Endothelial cell of umbilical vein (primary cell): Measurements from ENCODE around the gene RPS6KA4. TPM values are rescaled to one million over a fixed set of nuclear protein-coding genes. Genes with fewer than 3 reads are reported as not detected.

Experiments used
- BruUV-seq: library from RNA; stranded (reverse); fragments of 400-500 nt; replicated peaks from 2 replicates; lab custom pipeline; 2021; lab: Mats Ljungman, UMichigan
- CTCF ChIA-PET: fragments of 300-600, 350-600 bp; sonication (Branson Sonifier 250); formaldehyde crosslinking; loops from one replicate; lab custom pipeline; 2021; ENCODE audit warnings: antibody characterized with exemption, inconsistent platforms; lab: Charles Lee
- POLR2A ChIA-PET: fragments of 300-600, 350-600 bp; sonication (Branson Sonifier 250); formaldehyde crosslinking; loops from one replicate; lab custom pipeline; 2021; ENCODE audit warnings: antibody characterized with exemption, inconsistent platforms; lab: Charles Lee
- DNase-seq: peaks from one replicate; pipeline ENCODE4 v3.0.0-alpha.2; 2011; ENCODE audit warnings: low read depth, low spot score
- FAIRE-seq: peaks from 2 replicates; lab custom pipeline; 2011; peaks lifted over from hg19 to GRCh38; lab: Jason Lieb, UNC
- H2AFZ ChIP-seq: 2 replicates; pipeline ENCODE4 v1.6.0; 2012; ENCODE audit warnings: low read depth, low read length, control low read depth, inconsistent platforms
- H3K27ac ChIP-seq: 2 replicates; pipeline ENCODE4 v1.5.1; 2011; ENCODE audit warnings: low read depth, mild to moderate bottlenecking, control low read depth, low read length, moderate library complexity; ENCODE audit not compliant: insufficient read depth
- H3K27me3 ChIP-seq, 2 experiments: 2 replicates each; pipeline versions ENCODE4 v1.6.0 to v1.6.1; 2011; ENCODE audit warnings: low read length in 2 of 2, mixed read lengths in 1 of 2; ENCODE audit not compliant: control insufficient read depth in 2 of 2, insufficient read depth in 2 of 2
- H3K36me3 ChIP-seq, 2 experiments: 2 replicates in 1 of 2; 3 replicates in 1 of 2; pipeline ENCODE4 v1.5.1; 2011; ENCODE audit warnings: low read length in 2 of 2, mild to moderate bottlenecking in 1 of 2, moderate library complexity in 1 of 2; ENCODE audit not compliant: control insufficient read depth in 2 of 2, insufficient read depth in 2 of 2; ENCODE audit errors: extremely low read depth in 1 of 2
- H3K4me1 ChIP-seq: 3 replicates; pipeline ENCODE4 v1.5.1; 2011; ENCODE audit warnings: mild to moderate bottlenecking, low read length; ENCODE audit not compliant: control insufficient read depth, insufficient read depth; ENCODE audit errors: extremely low read depth
- H3K4me2 ChIP-seq: 2 replicates; pipeline ENCODE4 v1.6.1; 2011; ENCODE audit warnings: low read length, control low read depth, mixed read lengths; ENCODE audit not compliant: insufficient read depth
- H3K4me3 ChIP-seq, 3 experiments: fragments of 200-600 bp in 1 of 3; sonication (generic), shearing (Covaris generic) in 1 of 3; replicated peaks in 1 of 3; 2 replicates each; pipeline ENCODE4 v1.5.1; 2011 to 2016; ENCODE audit warnings: control low read depth in 3 of 3, low read length in 3 of 3, mild to moderate bottlenecking in 2 of 3, inconsistent platforms in 1 of 3, low read depth in 1 of 3, moderate library complexity in 1 of 3; ENCODE audit not compliant: insufficient read depth in 1 of 3
- H3K79me2 ChIP-seq: 2 replicates; pipeline ENCODE4 v1.6.0; 2012; ENCODE audit warnings: low read length, inconsistent platforms; ENCODE audit not compliant: control insufficient read depth, insufficient read depth
- H3K9ac ChIP-seq: replicated peaks from 2 replicates; pipeline ENCODE3; 2011; ENCODE audit warnings: low read length, control low read depth; ENCODE audit not compliant: insufficient read depth; ENCODE audit errors: extremely low read depth
- H3K9me1 ChIP-seq: replicated peaks from 3 replicates; pipeline ENCODE4 v1.6.0; 2011; ENCODE audit warnings: mild to moderate bottlenecking, low read length; ENCODE audit not compliant: control insufficient read depth, insufficient read depth; ENCODE audit errors: extremely low read depth
- H3K9me3 ChIP-seq: replicated peaks from 2 replicates; pipeline ENCODE4 v1.5.1; 2012; ENCODE audit warnings: low read length, inconsistent platforms; ENCODE audit not compliant: control insufficient read depth, insufficient read depth
- H4K20me1 ChIP-seq: replicated peaks from 2 replicates; pipeline ENCODE3; 2011; ENCODE audit warnings: mild to moderate bottlenecking, low read length; ENCODE audit not compliant: control insufficient read depth, insufficient read depth; ENCODE audit errors: extremely low read depth
- EZH2 ChIP-seq: IDR thresholded peaks from 2 replicates; pipeline ENCODE4 v1.6.1; 2012; ENCODE audit warnings: borderline replicate concordance, low read depth, mild to moderate bottlenecking, moderate library complexity, low read length, inconsistent platforms; ENCODE audit not compliant: severe bottlenecking
- FOS ChIP-seq: IDR thresholded peaks from 2 replicates; pipeline ENCODE4 v1.6.1; 2011; ENCODE audit warnings: mild to moderate bottlenecking, low read length, moderate library complexity, borderline replicate concordance; ENCODE audit not compliant: insufficient read depth
- GATA2 ChIP-seq: IDR thresholded peaks from 2 replicates; pipeline ENCODE4 v1.7.0; 2011; ENCODE audit warnings: low read depth, mild to moderate bottlenecking, moderate library complexity, mixed read lengths, low read length; ENCODE audit not compliant: insufficient read length, insufficient read depth
- JUN ChIP-seq: IDR thresholded peaks from 2 replicates; pipeline ENCODE4 v1.6.1; 2011; ENCODE audit warnings: borderline replicate concordance, low read depth; ENCODE audit not compliant: insufficient read length, insufficient read depth
- MYC ChIP-seq: IDR thresholded peaks from one replicate; pipeline ENCODE4 v1.6.1; 2011; ENCODE audit warnings: mild to moderate bottlenecking, low read depth, low read length
- POLR2A ChIP-seq: IDR thresholded peaks from 2 replicates; pipeline ENCODE4 v1.6.1; 2012; ENCODE audit warnings: low read depth, mild to moderate bottlenecking, control low read depth, low read length
- POLR2AphosphoS5 ChIP-seq: IDR thresholded peaks from 2 replicates; pipeline ENCODE4 v1.6.1; 2012; ENCODE audit warnings: low read depth, mild to moderate bottlenecking, control low read depth, low read length, moderate library complexity; ENCODE audit not compliant: insufficient read depth
- dilution Hi-C: fragments of 300-500 bp; cut with MboI; formaldehyde crosslinking; loops from one replicate; pipeline ENCODE4 v1.15.0; 2019; ENCODE audit warnings: low sequenced_read_pairs; ENCODE audit not compliant: extremely low pct_ligation_motif_present
- intact Hi-C: fragments of 100-400 bp; cut with micrococcal nuclease; formaldehyde crosslinking; loops from one replicate; pipeline ENCODE4 v1.10.0; 2022
- polyA plus RNA-seq, 4 experiments: library from polyadenylated mRNA; depleted of rRNA in 3 of 4; stranded (reverse) in 3 of 4; unstranded in 1 of 4; fragments of >200 nt; gene quantifications; 2 replicates each; pipeline versions ENCODE4 v1.2.1 to v1.2.3, GENCODE V29; 2011 to 2012; ENCODE audit warnings: missing spikeins in 1 of 4
- total RNA-seq: library from RNA; stranded (reverse); gene quantifications from 2 replicates; pipeline ENCODE4 v1.2.3, GENCODE V29; 2021
- TF ChIP-seq, protein P1 (sequence below): IDR thresholded peaks from 2 replicates; pipeline ENCODE4 v1.6.1; 2011; ENCODE audit not compliant: insufficient read depth, insufficient read length
- TF ChIP-seq, protein P2 (sequence below), 2 donors: IDR thresholded peaks; 1 replicate in 1 of 2; 2 replicates in 1 of 2; pipeline ENCODE4 v1.5.1; 2011; ENCODE audit warnings: low read length in 2 of 2, mild to moderate bottlenecking in 2 of 2, moderate library complexity in 2 of 2, control low read depth in 1 of 2, inconsistent platforms in 1 of 2, low read depth in 1 of 2; ENCODE audit not compliant: insufficient read depth in 1 of 2; ENCODE audit errors: extremely low read depth in 1 of 2

RPS6KA4 gene
- total and polyA plus RNA-seq, 2 donors (not counting 3 experiments of a cell fraction or from before 2014, with no cell fraction given), result 26.5 to 44.1 TPM

DNA sequence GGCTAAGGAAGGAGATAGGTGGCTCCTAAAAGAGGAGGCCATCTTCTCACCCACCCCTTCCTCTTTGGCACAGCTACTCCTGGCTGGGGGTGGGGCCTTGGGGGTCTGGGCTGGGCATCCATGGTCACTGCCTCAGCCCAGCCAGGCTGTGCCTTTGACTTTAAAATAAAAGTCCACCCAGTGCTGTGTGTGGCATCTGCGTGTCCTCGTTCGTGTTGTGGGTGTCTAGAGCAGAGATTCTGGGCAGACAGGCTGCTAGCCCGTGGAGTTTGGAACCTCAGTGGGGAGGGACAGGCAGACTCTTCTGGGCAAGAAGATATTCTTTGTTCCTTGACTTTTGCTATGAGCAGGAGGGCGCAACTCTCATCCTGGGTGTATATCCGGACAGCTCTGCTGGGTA lies 13.1 kb downstream of the RPS6KA4 start:
- Histone ChIP-seq H3K79me2 (no peaks in the 10 kb centered on the region), H3K9me1 (no peaks in the 10 kb centered on the region), H3K27ac (no peak overlapping the region), H2AFZ (no peak overlapping the region), H3K27me3 (no peaks in the 10 kb centered on the region), H3K9me3 (no peaks in the 10 kb centered on the region), H3K4me2 (no peak overlapping the region), H3K9ac (no peak overlapping the region), H4K20me1 (no peaks in the 10 kb centered on the region), H3K4me3 (no peak overlapping the region), H3K36me3 (peaks cover 0 to 15% of the 10 kb centered on the region in 2 experiments), H3K4me1 (no peaks in the 10 kb centered on the region)
- dilution Hi-C loops (no loop called here), intact Hi-C loops (no loop called here)
- DNase-seq, result no peak
- ChIA-PET POLR2A (no interaction called here), CTCF (no interaction called here)
- no TSS peak for BruUV-seq
- TF ChIP-seq GATA2, result no peak
- TF ChIP-seq EZH2, result no peak
- TF ChIP-seq, protein P1, sequence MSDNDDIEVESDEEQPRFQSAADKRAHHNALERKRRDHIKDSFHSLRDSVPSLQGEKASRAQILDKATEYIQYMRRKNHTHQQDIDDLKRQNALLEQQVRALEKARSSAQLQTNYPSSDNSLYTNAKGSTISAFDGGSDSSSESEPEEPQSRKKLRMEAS, result no peak
- FAIRE-seq, result no peak

DNA sequence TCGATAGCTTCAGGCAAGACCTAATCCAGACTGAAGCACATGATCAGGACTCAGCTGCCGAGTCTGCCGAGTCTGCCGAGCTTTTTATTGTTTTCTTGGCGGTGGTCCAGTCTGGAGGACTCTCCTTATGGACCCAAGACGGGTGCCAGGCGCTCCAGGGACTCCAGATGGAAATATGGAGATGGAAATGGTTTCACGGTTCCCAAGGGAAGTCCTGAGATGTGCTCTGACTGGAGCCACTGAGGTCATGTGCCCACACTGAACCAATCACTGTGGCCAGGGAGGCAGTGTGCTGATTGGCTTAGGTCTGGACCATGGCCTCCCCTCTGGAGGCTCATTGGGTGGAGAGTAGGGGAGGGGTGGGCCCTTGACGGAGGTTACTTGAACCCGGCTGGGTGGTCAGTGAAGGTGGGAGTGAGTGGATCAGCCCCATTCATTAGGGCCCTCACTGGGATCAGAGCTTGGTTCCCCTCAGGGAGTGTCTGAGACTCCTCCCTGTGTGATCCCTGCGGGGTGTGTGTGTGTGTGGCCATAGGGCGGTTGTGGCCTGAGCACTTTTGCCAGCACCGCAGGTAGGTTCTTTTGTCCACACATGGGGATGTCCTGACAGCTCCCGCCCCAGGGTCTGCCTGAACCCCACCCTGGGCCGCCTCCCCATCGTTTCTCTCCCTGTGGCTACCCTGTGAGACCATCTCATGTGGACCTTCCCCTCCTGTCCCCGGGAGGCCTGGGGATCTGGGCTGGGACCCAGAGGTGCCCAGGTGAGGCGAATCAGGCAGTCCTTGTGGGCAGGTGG lies 14.0 kb downstream of the RPS6KA4 start:
- Histone ChIP-seq H3K9me1 (no peaks in the 10 kb centered on the region), H3K27ac (no peak overlapping the region), H3K9me3 (no peaks in the 10 kb centered on the region), H3K79me2 (no peaks in the 10 kb centered on the region), H3K4me1 (no peaks in the 10 kb centered on the region), H3K4me3 (no peak overlapping the region), H4K20me1 (no peaks in the 10 kb centered on the region), H2AFZ (no peak overlapping the region), H3K4me2 (no peak overlapping the region), H3K9ac (no peak overlapping the region), H3K36me3 (peaks cover 0 to 15% of the 10 kb centered on the region in 2 experiments), H3K27me3 (no peaks in the 10 kb centered on the region)
- TF ChIP-seq JUN (no peak), FOS (no peak), POLR2A (no peak), EZH2 (no peak), MYC (no peak), GATA2 (no peak), POLR2AphosphoS5 (no peak)
- TF ChIP-seq, protein P1, result no peak
- TF ChIP-seq, protein P2, sequence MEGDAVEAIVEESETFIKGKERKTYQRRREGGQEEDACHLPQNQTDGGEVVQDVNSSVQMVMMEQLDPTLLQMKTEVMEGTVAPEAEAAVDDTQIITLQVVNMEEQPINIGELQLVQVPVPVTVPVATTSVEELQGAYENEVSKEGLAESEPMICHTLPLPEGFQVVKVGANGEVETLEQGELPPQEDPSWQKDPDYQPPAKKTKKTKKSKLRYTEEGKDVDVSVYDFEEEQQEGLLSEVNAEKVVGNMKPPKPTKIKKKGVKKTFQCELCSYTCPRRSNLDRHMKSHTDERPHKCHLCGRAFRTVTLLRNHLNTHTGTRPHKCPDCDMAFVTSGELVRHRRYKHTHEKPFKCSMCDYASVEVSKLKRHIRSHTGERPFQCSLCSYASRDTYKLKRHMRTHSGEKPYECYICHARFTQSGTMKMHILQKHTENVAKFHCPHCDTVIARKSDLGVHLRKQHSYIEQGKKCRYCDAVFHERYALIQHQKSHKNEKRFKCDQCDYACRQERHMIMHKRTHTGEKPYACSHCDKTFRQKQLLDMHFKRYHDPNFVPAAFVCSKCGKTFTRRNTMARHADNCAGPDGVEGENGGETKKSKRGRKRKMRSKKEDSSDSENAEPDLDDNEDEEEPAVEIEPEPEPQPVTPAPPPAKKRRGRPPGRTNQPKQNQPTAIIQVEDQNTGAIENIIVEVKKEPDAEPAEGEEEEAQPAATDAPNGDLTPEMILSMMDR (IDR thresholded peaks at IDR 0.05; ENCODE audit: extremely low read depth in 1 of 2, insufficient read depth in 1 of 2, low read depth in 1 of 2, low read length in 2 of 2), result no peak
- intact Hi-C loops (no loop called here), dilution Hi-C loops (no loop called here)
- ChIA-PET CTCF (no interaction called here), POLR2A (no interaction called here)
- FAIRE-seq, result peak; percentile 62
- BruUV-seq, result no TSS peak
- no peak for DNase-seq
